Activated naive CD4-positive, alpha-beta T cell treated with anti-CD3 and anti-CD28 coated beads, Interleukin-2, amount 10 ng/mL, durations not matched to agents 7 days and 5 days (primary cell): ENCODE measurements around the gene MED9.
"Not testable (repeated sequence)": the region's sequence is repeated elsewhere in the genome, so short reads cannot be mapped to it uniquely, and the experiment has no call there.

Experiments
- CTCF ChIA-PET: fragments of 350-600 bp; sonication (Branson Sonifier 250); formaldehyde crosslinking; loops from one replicate; lab custom pipeline; 2021; ENCODE audit warnings: antibody characterized with exemption; lab: Charles Lee
- DNase-seq: peaks from one replicate; pipeline ENCODE4 v3.0.0-alpha.2; 2020
- H3K27ac Mint-ChIP-seq: one replicate; pipeline ENCODE4 v1.8.0; 2021; ENCODE audit warnings: mild to moderate bottlenecking, moderate library complexity, mixed read lengths
- H3K27me3 Mint-ChIP-seq: one replicate; pipeline ENCODE4 v1.8.0; 2021; ENCODE audit warnings: mild to moderate bottlenecking, mixed read lengths
- H3K36me3 Mint-ChIP-seq: one replicate; pipeline ENCODE4 v1.8.0; 2021; ENCODE audit warnings: mixed read lengths
- H3K4me1 Mint-ChIP-seq: one replicate; pipeline ENCODE4 v1.8.0; 2021; ENCODE audit warnings: mixed read lengths
- H3K4me3 Mint-ChIP-seq: one replicate; pipeline ENCODE4 v1.8.0; 2021; ENCODE audit warnings: mild to moderate bottlenecking, moderate library complexity, mixed read lengths
- H3K9me3 Mint-ChIP-seq: one replicate; pipeline ENCODE4 v1.8.0; 2021; ENCODE audit warnings: mixed read lengths

The MED9 gene

GRCh38 chr17:17486416-17486815 is 9.6 kb downstream of the MED9 start:
- peaks cover 21% of the 10 kb centered on the region for H3K4me1 Mint-ChIP-seq
- CTCF ChIA-PET, H3K27ac Mint-ChIP-seq: not testable (repeated sequence)

DNA sequence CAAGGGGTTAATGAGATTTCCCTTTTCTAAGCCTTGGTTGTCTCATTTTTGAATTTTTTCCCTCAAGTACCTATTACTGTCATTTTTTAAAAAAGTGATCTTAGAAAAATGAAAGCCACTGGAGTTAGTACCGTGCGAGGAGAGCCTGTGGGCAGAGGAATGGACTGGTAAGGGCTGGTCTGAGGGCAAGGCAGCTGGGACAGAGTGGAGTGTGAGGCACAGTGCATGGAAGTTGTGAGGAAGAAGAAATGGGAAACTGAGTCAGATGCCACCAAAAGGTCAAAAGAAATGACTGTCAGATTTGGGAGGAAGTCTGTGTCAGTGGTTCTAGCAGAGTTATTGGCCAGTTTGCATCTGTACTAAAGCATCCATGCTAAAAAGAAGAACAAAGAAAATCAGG is 11.2 kb downstream of the MED9 start:
- peaks cover 42% of the 10 kb centered on the region for H3K36me3 Mint-ChIP-seq
- H3K27me3 Mint-ChIP-seq: no peaks in the 10 kb centered on the region
- H3K9me3 Mint-ChIP-seq: no peaks in the 10 kb centered on the region
- no peak overlapping the region for H3K27ac Mint-ChIP-seq
- CTCF ChIA-PET: interaction anchor here (1.3 kb wide), 1 partner anchor 9 kb away, joined by 4 read pairs; no protein-coding TSS in a partner anchor
- DNase-seq: no peak
- peaks cover 10% of the 10 kb centered on the region for H3K4me1 Mint-ChIP-seq
- H3K4me3 Mint-ChIP-seq: no peak overlapping the region

More at GRCh38 chr17:17486416-17486815, 9.6 kb downstream of the MED9 start:
- not testable (repeated sequence) for H3K27me3 Mint-ChIP-seq, DNase-seq, H3K4me3 Mint-ChIP-seq, H3K9me3 Mint-ChIP-seq
- peaks cover 31% of the 10 kb centered on the region for H3K36me3 Mint-ChIP-seq

DNA sequence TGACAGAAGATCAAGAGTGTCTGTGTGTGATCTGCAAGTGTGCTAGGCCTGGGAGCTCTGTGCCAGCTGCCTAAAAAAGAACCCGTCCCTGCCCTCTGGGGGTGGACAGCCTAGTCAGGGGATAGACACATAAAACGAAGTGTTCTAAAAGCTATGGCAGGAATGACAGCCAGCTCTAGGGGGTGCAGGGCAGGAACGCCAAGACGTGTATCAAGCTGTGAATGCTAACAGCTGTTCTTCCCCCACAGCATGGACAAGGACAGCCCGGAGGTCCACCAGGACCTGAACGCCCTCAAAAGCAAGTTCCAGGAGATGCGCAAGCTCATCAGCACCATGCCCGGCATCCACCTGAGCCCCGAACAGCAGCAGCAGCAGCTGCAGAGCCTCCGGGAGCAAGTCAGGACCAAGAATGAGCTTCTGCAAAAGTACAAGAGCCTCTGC is 14.3 kb downstream of the MED9 start:
- Mint-ChIP-seq H3K4me1 (peaks cover 18% of the 10 kb centered on the region), H3K27me3 (peaks cover 29% of the 10 kb centered on the region), H3K27ac (no peak overlapping the region), H3K36me3 (peaks cover 38% of the 10 kb centered on the region), H3K4me3 (no peak overlapping the region), H3K9me3 (no peaks in the 10 kb centered on the region)
- CTCF ChIA-PET: interaction anchor here (1.6 to 2.1 kb wide), 2 partner anchors 136 to 150 kb away, joined by 4 to 7 read pairs; no protein-coding TSS in a partner anchor
- no peak for DNase-seq

DNA sequence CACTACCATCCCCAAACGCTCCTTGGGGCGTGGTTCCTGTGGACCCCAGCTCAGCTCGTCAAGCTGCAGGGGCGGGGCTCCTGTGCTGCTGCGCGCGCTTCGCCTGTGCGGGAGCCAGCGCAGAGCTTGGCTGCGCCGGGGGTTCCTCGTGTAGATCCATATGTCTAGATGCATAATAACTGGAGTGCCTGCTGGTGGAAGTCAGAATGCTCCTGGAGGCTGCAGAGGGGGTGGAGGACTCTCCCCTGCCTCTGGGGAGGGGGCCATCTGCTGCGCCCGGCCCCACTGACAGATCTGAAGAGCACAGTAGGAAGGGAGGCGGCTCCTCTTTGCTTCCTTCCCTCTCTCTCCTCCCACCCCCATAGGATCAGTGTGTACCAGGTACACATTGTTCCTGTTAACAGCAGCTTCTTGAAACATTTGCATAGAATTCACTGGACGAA is 14.8 kb downstream of the MED9 start:
- CTCF ChIA-PET: interaction anchor here (2.1 kb wide), 1 partner anchor 137 kb away, joined by 7 read pairs; no protein-coding TSS in a partner anchor
- DNase-seq: no peak
- H3K27me3 Mint-ChIP-seq: peaks cover 30% of the 10 kb centered on the region
- peaks cover 38% of the 10 kb centered on the region for H3K36me3 Mint-ChIP-seq
- H3K4me1 Mint-ChIP-seq: peaks cover 18% of the 10 kb centered on the region
- H3K9me3 Mint-ChIP-seq: no peaks in the 10 kb centered on the region
- no peak overlapping the region for H3K4me3 Mint-ChIP-seq
- H3K27ac Mint-ChIP-seq: no peak overlapping the region

DNA sequence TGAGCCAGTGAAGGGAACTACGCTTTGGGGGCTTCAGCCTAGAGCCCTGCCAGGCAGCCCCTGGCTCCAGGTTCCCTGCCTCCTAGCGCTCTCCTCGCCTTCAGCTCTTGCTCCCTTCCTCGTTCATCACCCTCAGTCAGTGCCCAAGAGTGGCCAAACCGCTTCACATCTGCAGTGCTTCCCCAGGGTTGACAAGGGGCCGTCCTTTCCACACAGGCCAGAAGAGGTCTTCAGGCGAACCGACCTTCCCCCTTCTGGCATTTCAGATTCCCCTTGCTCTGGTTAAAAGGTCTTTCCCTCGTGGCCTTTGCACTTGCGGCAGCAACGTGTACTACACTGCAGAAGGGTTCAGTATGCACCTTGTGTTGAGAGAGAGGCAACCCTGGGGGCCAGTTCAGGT is 15.3 kb downstream of the MED9 start:
- peaks cover 18% of the 10 kb centered on the region for H3K4me1 Mint-ChIP-seq
- H3K27me3 Mint-ChIP-seq: peaks cover 33% of the 10 kb centered on the region
- CTCF ChIA-PET: interaction anchor here (2.1 kb wide), 1 partner anchor 137 kb away, joined by 7 read pairs; no protein-coding TSS in a partner anchor
- no peaks in the 10 kb centered on the region for H3K9me3 Mint-ChIP-seq
- H3K4me3 Mint-ChIP-seq: no peak overlapping the region
- peaks cover 34% of the 10 kb centered on the region for H3K36me3 Mint-ChIP-seq
- DNase-seq: no peak
- H3K27ac Mint-ChIP-seq: no peak overlapping the region

DNA sequence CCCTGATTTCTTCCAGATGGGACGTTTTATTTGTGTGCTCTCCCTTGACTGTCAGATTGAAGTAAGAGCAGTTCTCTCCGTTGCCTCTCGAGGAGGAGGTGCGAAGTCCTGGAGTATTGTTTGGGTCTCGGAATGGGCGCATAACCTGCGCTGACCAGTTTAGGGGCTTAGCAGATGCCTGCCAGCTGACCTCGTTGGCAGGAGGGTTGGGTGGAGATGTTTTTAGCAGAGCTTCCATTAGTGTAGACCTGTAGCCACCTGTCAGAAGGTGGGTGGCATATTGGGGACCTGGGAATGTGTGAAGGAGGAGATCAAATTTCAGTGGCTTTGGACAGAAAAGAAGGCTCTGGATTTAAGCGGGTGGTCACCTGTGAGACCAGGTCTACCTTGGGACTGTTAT is 15.8 kb downstream of the MED9 start:
- DNase-seq: no peak
- Mint-ChIP-seq H3K9me3 (no peaks in the 10 kb centered on the region), H3K36me3 (peaks cover 29% of the 10 kb centered on the region), H3K4me1 (peaks cover 21% of the 10 kb centered on the region), H3K4me3 (no peak overlapping the region), H3K27me3 (peaks cover 38% of the 10 kb centered on the region), H3K27ac (no peak overlapping the region)
- CTCF ChIA-PET: no interaction called here

DNA sequence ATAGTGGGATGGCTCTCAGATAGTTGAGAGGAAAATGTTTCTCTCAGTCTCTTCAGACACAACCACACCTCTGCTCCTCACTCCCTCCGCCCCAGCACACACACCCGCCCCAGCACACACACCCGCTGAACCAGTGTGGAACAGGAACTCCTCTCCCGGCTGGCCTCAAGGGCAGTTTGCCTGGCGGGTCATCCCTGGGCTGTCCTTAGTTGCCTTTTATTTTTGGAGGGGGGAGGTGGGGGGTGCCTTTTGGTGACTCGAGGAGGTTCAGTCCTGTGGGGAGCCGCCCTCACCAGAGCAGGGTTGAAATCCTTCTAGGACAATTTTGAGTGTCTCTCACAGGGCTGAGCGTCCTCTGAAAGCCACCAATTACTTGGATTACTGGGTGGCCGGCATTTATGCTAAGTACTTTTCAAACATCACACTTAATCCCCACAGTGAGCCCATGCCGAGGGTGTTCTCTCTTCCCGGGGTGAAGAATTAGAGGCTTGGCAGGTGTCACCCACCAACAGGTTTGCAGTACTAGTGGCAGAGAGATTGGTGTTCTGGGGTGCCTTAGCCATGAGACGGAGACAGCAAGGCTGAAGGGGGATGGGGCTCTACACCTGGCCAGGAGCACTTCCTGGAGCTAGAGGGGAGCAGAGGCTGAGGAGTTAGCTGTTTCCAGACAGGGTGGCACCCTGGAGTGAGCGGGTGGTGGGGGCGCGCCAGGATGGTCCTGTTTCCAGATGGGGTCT is 16.6 kb downstream of the MED9 start:
- Mint-ChIP-seq H3K27me3 (peaks cover 46% of the 10 kb centered on the region), H3K4me3 (no peak overlapping the region), H3K27ac (no peak overlapping the region), H3K36me3 (peaks cover 23% of the 10 kb centered on the region), H3K4me1 (peaks cover 18% of the 10 kb centered on the region), H3K9me3 (no peaks in the 10 kb centered on the region)
- DNase-seq: no peak
- CTCF ChIA-PET: no interaction called here

- Mint-ChIP-seq H3K9me3 (no peaks in the 10 kb centered on the region), H3K36me3 (peaks cover 20% of the 10 kb centered on the region), H3K4me3 (no peak overlapping the region), H3K27me3 (peaks cover 49% of the 10 kb centered on the region), H3K27ac (no peak overlapping the region), H3K4me1 (peaks cover 18% of the 10 kb centered on the region)
- CTCF ChIA-PET: no interaction called here
- no peak for DNase-seq
These were observed 17.2 kb downstream of the MED9 start for GRCh38 chr17:17493986-17494466.

DNA sequence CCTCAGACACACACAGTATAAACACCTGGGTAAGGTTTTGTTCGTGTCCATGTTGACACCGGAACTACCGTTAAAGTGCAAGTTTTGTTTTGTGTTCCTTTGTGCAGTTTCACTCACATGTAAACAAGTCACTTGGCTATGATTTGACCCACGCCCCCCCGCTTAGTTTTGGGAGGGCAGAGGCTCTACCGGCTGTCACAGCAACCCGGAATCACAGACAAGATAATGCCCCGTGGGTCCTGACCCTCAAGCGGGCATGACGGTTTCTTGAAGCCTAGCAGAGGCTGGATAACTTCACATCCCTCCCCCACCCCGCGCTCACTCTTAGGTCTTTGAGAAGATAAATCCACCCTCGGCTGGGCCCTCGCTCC is 17.7 kb downstream of the MED9 start:
- peaks cover 49% of the 10 kb centered on the region for H3K27me3 Mint-ChIP-seq
- peaks cover 18% of the 10 kb centered on the region for H3K4me1 Mint-ChIP-seq
- no peak overlapping the region for H3K4me3 Mint-ChIP-seq
- H3K36me3 Mint-ChIP-seq: peaks cover 18% of the 10 kb centered on the region
- no peak for DNase-seq
- H3K27ac Mint-ChIP-seq: no peak overlapping the region
- CTCF ChIA-PET: no interaction called here
- H3K9me3 Mint-ChIP-seq: no peaks in the 10 kb centered on the region

DNA sequence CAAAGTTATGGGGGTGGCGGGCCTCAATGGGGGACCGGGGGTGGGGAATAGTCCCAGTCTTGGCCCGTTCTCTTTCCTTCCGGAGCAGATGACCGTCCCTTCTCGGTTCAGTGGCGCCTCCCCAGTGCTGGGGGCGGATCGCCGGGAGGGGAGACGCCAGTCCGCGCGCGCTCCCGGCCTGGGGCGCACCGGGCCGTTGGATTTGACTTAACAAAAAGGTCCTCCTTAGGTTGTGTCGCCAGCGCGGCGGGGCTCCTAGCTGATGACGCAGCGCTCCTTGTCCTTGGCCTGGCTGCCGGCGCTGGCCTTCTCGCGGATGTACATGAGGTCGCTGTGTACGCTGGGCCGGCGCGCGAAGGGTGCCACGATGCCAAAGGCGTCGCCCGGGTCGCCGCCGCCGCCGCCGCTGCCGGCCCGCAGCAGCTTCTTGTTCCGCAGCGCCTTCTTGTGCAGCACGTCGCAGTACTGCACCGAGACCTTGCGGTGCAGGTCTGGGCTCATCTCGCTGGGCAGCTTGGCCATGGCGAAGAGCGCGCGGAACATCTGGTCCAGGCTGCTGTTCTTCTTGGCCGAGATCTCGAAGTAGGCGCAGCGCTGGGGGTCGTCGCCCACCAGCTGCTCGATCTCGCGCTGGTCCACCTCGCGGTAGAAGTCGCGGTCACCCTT is 18.2 kb downstream of the MED9 start:
- Mint-ChIP-seq H3K4me1 (peaks cover 18% of the 10 kb centered on the region), H3K36me3 (peaks cover 16% of the 10 kb centered on the region), H3K4me3 (peak overlapping the region; percentile 58), H3K27ac (no peak overlapping the region), H3K27me3 (peaks cover 53% of the 10 kb centered on the region), H3K9me3 (no peaks in the 10 kb centered on the region)
- CTCF ChIA-PET: interaction anchor here (0.6 to 3.2 kb wide), 3 partner anchors 80 to 146 kb away, joined by 3 to 33 read pairs (median 5); no protein-coding TSS in a partner anchor
- DNase-seq: peak; percentile 34

DNA sequence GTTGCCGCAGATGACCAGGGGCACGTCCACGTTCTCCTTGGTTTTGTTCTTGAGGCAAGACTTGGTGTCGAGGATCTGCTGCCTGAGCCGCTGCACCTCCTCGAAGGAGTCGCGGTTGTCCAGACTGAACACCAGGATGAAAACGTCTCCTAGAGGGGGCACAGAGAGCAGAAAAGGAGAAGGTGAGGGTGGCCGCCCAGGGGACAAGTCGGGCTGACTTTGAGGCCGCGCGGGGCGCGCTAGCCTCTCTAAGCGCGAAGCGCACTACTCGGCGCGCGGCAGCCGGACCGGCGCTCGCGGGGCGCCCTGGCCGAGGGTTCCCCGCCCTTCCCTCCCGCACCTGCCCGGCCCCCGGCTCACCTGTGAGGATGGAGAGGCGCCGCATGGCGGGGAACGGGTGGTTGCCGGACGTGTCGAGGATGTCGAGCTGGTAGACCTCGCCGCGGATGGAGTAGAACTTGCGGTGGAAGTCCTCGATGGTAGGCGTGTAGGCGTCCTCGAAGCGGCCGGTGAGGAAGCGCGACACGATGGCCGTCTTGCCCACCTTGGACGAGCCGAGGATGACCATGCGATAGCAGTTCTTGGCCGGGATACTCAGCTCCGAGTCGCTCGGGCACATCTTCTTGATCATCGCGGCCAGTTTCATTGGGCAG is 18.9 kb downstream of the MED9 start:
- DNase-seq: peak; percentile 54
- Mint-ChIP-seq H3K27ac (peak overlapping the region; percentile 28), H3K4me1 (peaks cover 18% of the 10 kb centered on the region), H3K27me3 (peaks cover 56% of the 10 kb centered on the region), H3K9me3 (no peaks in the 10 kb centered on the region), H3K4me3 (peak overlapping the region; percentile 68), H3K36me3 (peaks cover 14% of the 10 kb centered on the region)
- CTCF ChIA-PET: interaction anchor here (0.6 to 3.2 kb wide), 9 partner anchors 10 to 146 kb away, joined by 3 to 33 read pairs (median 6); no protein-coding TSS in a partner anchor

DNA sequence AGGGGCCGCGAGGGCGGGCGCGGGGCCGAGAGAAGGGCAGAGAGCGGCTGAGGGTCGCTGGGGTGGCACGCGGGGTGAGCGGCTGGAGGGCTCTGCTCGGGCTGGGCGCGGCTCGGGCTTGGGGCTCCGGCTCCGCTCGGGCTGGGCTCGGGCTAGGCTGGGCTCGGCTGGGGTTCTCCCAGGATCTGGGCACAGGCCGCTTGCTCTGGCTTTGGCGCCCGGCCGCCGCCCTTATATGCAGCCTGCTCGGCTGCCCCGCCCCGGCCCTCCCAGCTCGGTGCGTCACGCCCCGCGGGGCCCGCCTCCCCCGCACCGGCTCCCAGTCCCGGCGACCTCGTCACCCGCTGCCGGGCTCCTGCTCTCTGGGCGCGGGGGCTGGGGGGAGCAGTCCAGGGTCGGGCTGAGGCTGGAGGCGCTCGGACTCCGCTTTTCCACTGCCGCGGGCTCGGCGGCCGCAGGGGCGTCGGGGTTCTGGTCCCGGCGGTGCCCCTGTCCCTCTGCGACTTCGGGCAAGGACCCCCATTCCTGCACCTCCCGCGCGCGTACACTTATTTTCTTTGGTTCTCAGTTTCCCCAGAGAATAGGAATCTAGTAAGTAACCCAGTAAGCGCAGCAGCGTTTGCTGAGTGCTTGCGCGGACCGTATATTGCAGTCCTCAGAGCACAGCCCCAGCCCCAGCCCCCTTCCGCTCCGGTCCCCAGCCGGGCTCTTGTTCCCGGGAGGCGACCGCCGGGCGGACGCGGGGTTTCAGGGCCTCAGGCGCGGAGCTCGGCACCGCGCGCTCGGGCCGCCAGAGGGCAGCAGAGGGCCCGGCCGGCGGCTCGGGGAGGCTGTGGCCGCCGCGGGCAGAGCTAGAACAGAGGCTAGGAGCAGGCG is 19.6 kb downstream of the MED9 start, which contains the start of gene RASD1:
Gene RASD1, minus strand, starts transcription at position 207 of the 876 bp plus-strand sequence. CDS start 214 bp downstream, outside the sequence.
- Mint-ChIP-seq H3K27ac (peak within 1 kb of the TSS; percentile 28), H3K9me3 (no peaks in the 10 kb centered on the region), H3K4me1 (peaks cover 18% of the 10 kb centered on the region), H3K36me3 (peaks cover 14% of the 10 kb centered on the region), H3K4me3 (peak within 1 kb of the TSS; percentile 68), H3K27me3 (peaks cover 56% of the 10 kb centered on the region)
- peak; percentile 86 for DNase-seq
- CTCF ChIA-PET: interaction anchor here (0.6 to 3.2 kb wide), 25 partner anchors 8 to 176 kb away, joined by 3 to 33 read pairs (median 4); no protein-coding TSS in a partner anchor
